Ectodermal cell (in vitro differentiated cells): ENCODE data around the gene ENOX1.

Experiments
- H3K27ac ChIP-seq: 2 replicates; pipeline ENCODE4 v1.7.0; 2013; ENCODE audit warnings: mild to moderate bottlenecking, low read depth, low read length; ENCODE audit not compliant: insufficient read depth, poor library complexity, severe bottlenecking
- H3K27me3 ChIP-seq: 2 replicates; pipeline ENCODE4 v1.7.0; 2013; ENCODE audit warnings: mild to moderate bottlenecking, low read length; ENCODE audit not compliant: insufficient read depth, control insufficient read depth, poor library complexity, severe bottlenecking
- H3K36me3 ChIP-seq: one replicate; pipeline ENCODE4 v1.7.0; 2013; ENCODE audit warnings: low read length; ENCODE audit not compliant: control insufficient read depth, insufficient read depth
- H3K4me1 ChIP-seq: one replicate; pipeline ENCODE4 v1.7.0; 2013; ENCODE audit warnings: low read length; ENCODE audit not compliant: control insufficient read depth, insufficient read depth
- H3K4me3 ChIP-seq: 2 replicates; pipeline ENCODE4 v1.7.0; 2013; ENCODE audit warnings: low read depth, low read length, control low read depth; ENCODE audit not compliant: insufficient read depth
- H3K9me3 ChIP-seq: 2 replicates; pipeline ENCODE4 v1.7.0; 2013; ENCODE audit warnings: mild to moderate bottlenecking, low read length, moderate library complexity; ENCODE audit not compliant: control insufficient read depth
- WGBS, 2 experiments: methylation state at CpG; one replicate each; pipeline ENCODE4 v1.1.7; 2013; ENCODE audit warnings: missing lambda C conversion rate in 2 of 2; 5-methylcytosine and 5-hydroxymethylcytosine counted together

The ENOX1 gene

GRCh38 chr13:43572656-43573360 lies 214.0 kb downstream of the ENOX1 start:
- Histone ChIP-seq H3K9me3 (no peaks in the 10 kb centered on the region), H3K27me3 (no peaks in the 10 kb centered on the region), H3K36me3 (no peaks in the 10 kb centered on the region), H3K4me1 (peaks cover 7% of the 10 kb centered on the region), H3K27ac (no peak overlapping the region), H3K4me3 (no peak overlapping the region)
- 75 to 90% methylated on average over 2 to 3 of the region's 3 CpGs for WGBS, 2 experiments

GRCh38 chr13:43569658-43570057 lies 217.1 kb downstream of the ENOX1 start:
- Histone ChIP-seq H3K4me3 (no peak overlapping the region), H3K4me1 (peaks cover 7% of the 10 kb centered on the region), H3K9me3 (no peaks in the 10 kb centered on the region), H3K27ac (no peak overlapping the region), H3K36me3 (no peaks in the 10 kb centered on the region), H3K27me3 (no peaks in the 10 kb centered on the region)
- WGBS, 2 experiments: 93 to 96% methylated on average over 2 of the region's 2 CpGs

- Histone ChIP-seq H3K36me3 (no peaks in the 10 kb centered on the region), H3K27ac (no peak overlapping the region)
- 92 to 100% methylated on average over 1 of the region's 1 CpG for WGBS, 2 experiments
These were observed 219.2 kb downstream of the ENOX1 start for GRCh38 chr13:43567608-43568007.

GRCh38 chr13:43564952-43565351 lies 221.8 kb downstream of the ENOX1 start:
- no peaks in the 10 kb centered on the region for H3K27me3 ChIP-seq
- no peaks in the 10 kb centered on the region for H3K4me1 ChIP-seq
- no peaks in the 10 kb centered on the region for H3K36me3 ChIP-seq
- WGBS, 2 experiments: 86 to 89% methylated on average over 1 of the region's 1 CpG
- H3K9me3 ChIP-seq: no peaks in the 10 kb centered on the region
- H3K27ac ChIP-seq: no peak overlapping the region
- no peak overlapping the region for H3K4me3 ChIP-seq

More at GRCh38 chr13:43567608-43568007, 219.2 kb downstream of the ENOX1 start:
- Histone ChIP-seq H3K4me3 (no peak overlapping the region), H3K27me3 (no peaks in the 10 kb centered on the region), H3K9me3 (no peaks in the 10 kb centered on the region), H3K4me1 (peaks cover 4% of the 10 kb centered on the region)

GRCh38 chr13:43561081-43561480 lies 225.7 kb downstream of the ENOX1 start:
- WGBS, 2 experiments: 94 to 100% methylated on average over 4 of the region's 4 CpGs
- no peaks in the 10 kb centered on the region for H3K36me3 ChIP-seq
- H3K27ac ChIP-seq: no peak overlapping the region
- H3K4me3 ChIP-seq: no peak overlapping the region
- no peaks in the 10 kb centered on the region for H3K9me3 ChIP-seq
- no peaks in the 10 kb centered on the region for H3K4me1 ChIP-seq
- no peaks in the 10 kb centered on the region for H3K27me3 ChIP-seq

- no peaks in the 10 kb centered on the region for H3K4me1 ChIP-seq
- H3K27ac ChIP-seq: no peak overlapping the region
- WGBS, 2 experiments: 88 to 94% methylated on average over 1 of the region's 1 CpG
- H3K27me3 ChIP-seq: no peaks in the 10 kb centered on the region
- no peaks in the 10 kb centered on the region for H3K36me3 ChIP-seq
- no peaks in the 10 kb centered on the region for H3K9me3 ChIP-seq
- no peak overlapping the region for H3K4me3 ChIP-seq
These were observed 227.8 kb downstream of the ENOX1 start for GRCh38 chr13:43558939-43559338.

GRCh38 chr13:43558326-43558725 lies 228.4 kb downstream of the ENOX1 start:
- H3K4me1 ChIP-seq: no peaks in the 10 kb centered on the region
- H3K9me3 ChIP-seq: no peaks in the 10 kb centered on the region
- WGBS, 2 experiments: 83 to 100% methylated on average over 1 of the region's 1 CpG
- H3K27ac ChIP-seq: no peak overlapping the region
- H3K36me3 ChIP-seq: no peaks in the 10 kb centered on the region
- H3K27me3 ChIP-seq: no peaks in the 10 kb centered on the region
- no peak overlapping the region for H3K4me3 ChIP-seq

- Histone ChIP-seq H3K4me1 (peaks cover 5% of the 10 kb centered on the region), H3K27me3 (no peaks in the 10 kb centered on the region), H3K4me3 (no peak overlapping the region), H3K36me3 (no peaks in the 10 kb centered on the region), H3K27ac (no peak overlapping the region), H3K9me3 (no peaks in the 10 kb centered on the region)
- 93 to 98% methylated on average over 2 of the region's 2 CpGs for WGBS, 2 experiments
These were observed 231.1 kb downstream of the ENOX1 start for GRCh38 chr13:43555667-43556066.

GRCh38 chr13:43551897-43552456 lies 234.8 kb downstream of the ENOX1 start:
- Histone ChIP-seq H3K9me3 (no peaks in the 10 kb centered on the region), H3K36me3 (no peaks in the 10 kb centered on the region), H3K27me3 (no peaks in the 10 kb centered on the region), H3K4me1 (peaks cover 5% of the 10 kb centered on the region), H3K27ac (no peak overlapping the region), H3K4me3 (no peak overlapping the region)
- WGBS, 2 experiments: 86 to 91% methylated on average over 3 of the region's 3 CpGs

- WGBS, 2 experiments: 50 to 53% methylated on average over 3 of the region's 3 CpGs
- Histone ChIP-seq H3K27me3 (no peaks in the 10 kb centered on the region), H3K36me3 (no peaks in the 10 kb centered on the region), H3K27ac (no peak overlapping the region), H3K9me3 (no peaks in the 10 kb centered on the region), H3K4me1 (peaks cover 15% of the 10 kb centered on the region), H3K4me3 (no peak overlapping the region)
These were observed 240.0 kb downstream of the ENOX1 start for GRCh38 chr13:43546816-43547215.
